ENCODE measurements around the gene ZNF784.
A peak's percentile ranks its signal among the peaks of the same experiment; 100 is the strongest.
"Not testable (repeated sequence)": the region's sequence is repeated elsewhere in the genome, so short reads cannot be mapped to it uniquely, and the experiment has no call there.

Gene ZNF784

DNA sequence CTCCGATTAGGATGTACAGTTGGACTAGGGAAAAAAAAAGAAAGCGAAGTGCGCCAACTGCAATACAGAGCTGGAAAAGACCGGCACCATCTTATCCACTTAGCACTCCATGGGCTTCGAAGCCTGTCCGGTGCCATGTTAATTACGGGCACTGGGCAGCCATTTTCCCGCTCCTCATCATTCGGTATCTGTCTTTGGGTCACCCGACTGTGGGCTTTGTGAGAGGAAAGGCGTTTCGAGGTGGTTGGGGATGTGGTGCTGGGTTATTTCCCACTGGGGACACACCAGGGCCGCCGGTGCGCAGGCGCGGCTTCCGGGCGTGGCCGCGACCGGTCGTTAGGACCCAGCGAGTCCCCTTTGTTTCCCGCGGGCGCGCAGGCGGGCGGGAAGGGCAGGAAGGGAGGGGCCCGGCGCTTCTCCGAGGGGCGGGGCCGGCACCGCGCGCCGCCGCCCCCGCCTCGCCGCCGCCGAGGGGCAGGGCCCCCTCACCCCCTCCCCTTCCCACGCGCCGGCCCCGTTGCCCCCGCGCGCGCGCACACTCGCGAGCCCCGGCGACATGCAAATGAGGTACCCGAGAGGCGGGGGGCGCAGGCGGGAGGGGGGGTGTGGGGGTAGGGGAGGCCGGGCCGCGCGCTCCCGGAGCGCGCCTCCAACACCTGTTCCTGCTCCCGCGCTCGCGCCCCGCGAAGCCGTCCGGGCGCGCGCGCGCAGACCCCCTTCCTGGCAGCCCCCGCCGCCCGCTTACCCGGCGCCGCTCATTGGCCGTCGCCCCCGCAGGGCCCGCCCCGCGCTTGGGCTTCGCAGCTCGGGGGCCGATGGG is 24.3 kb downstream of the ZNF784 start, which contains the start of gene ZNF524:
ZNF524 (plus strand) TSS at position 447 of the 820 bp plus-strand sequence. CDS start 1,825 bp downstream, outside the sequence.
- DNase-seq: peak; percentile 82 to 84

DNA sequence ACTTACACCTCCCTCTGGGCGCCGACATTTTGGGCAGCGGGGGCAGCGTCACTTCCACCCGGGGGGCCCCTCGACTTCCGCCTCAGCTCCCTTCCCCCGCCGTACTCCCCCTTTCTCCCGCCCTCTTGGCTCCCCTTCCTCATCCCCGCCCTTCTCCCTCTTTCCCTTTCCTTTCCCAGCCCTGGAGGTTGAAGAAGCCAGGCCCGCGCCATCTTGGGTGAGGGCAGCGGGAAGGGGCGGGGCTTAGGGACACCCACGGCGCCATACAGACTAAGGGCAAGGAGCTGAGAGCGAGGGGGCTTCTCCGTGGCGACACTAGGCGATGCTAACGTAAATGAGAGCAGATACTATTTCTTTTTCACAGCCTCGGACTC is 24.9 kb downstream of the ZNF784 start, which contains the start of gene FIZ1:
FIZ1 (minus strand) TSS at position 50 of the 374 bp plus-strand sequence. CDS start 1,652 bp downstream, outside the sequence.
- DNase-seq: peak; percentile 93 to 95

DNA sequence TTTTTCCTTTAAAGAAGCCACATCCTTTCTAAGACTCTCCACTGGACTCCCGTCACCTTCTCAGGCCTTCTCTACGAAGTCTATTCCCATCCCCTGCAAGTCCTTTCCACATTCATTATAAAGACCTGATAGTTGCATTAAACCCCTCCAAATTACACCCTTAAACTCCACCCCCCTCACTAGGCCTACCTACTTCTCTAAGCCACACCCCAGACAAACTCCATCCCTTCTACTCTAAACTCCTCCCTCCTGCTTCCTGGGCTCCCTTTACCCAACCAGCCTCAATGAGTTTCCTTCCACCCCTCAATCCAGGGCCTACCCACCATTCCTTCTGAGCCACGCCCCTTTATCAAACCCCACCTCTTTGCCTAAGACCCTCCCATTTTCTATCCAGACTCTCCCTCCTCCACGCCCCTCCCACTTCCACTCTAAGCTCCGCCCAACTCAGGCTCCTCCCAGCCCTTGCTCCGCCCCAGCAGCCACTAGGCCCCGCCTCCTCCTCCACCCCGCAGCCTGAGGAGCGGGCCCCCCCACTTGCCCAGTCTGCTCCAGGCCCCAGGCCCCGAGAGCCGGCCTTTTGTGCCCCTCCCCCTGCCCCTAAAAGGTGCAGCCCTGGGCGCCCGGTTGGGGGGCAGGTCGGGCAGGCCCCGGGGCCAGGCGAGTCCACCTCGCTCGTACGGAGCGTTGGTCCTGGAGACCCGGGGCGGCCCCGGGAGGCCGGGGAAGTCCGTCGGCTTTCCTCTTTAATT is 25.5 kb downstream of the ZNF784 start:
- DNase-seq: peak; percentile 87 to 89

DNA sequence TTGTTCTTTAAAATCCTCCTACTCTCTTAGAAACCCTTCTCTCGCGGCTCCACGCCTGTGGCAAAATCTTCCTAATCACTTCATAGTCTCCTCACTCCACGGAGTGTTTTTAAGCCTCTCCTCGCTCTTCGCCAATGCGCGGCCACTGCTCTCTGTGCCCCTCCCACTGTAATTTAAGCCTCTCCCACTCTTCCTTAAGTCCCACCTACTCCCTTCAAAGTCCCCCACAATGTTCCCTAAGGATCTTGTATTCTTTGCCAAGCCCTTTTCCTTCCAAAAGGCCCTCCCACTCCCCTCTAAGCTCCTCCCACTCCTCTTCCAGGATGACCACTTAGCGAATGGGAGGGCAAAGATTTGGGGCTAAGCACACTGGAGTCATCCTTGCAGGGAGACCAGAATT is 26.3 kb downstream of the ZNF784 start:
- no peak for DNase-seq

DNA sequence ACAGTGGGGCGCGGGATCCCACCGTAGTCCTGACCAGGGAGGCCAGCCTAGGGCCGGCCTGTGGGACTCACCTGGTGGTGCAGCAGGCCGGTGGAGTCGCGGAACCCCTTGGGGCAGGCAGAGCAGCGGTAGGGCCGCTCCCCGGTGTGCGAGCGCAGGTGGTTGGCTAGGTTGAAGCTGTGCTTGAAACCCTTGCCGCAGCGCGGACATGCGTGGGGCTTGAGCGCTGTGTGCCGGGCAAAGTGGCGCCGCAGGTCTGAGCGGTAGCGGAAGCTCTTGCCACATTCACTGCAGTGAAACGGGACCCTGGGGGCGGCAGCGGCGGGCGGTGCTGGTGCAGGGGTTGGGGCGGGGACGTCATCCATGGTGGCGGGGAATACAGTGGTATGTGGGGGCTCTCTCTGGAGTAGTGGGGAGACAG is 26.9 kb downstream of the ZNF784 start:
- DNase-seq: no peak

DNA sequence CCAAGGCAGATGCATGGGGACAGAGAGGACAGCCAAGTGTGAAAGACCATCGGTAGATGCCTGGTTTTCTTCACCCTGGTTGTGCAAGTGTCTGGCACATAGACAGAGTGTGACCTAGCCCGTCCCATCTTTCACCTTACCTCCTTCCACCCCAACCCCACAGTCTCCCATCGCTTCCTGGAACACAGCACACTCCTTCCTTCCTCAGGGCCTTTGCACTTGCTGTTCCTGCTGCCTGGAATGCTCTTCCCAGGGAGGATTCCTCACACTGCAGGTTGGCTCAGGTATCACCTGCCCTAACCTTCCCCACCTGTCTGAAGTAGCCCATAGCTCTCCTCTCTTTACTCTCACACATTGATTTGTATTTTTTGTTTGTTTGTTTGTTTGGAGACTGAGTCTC is 28.1 kb downstream of the ZNF784 start:
- DNase-seq: no peak

DNA sequence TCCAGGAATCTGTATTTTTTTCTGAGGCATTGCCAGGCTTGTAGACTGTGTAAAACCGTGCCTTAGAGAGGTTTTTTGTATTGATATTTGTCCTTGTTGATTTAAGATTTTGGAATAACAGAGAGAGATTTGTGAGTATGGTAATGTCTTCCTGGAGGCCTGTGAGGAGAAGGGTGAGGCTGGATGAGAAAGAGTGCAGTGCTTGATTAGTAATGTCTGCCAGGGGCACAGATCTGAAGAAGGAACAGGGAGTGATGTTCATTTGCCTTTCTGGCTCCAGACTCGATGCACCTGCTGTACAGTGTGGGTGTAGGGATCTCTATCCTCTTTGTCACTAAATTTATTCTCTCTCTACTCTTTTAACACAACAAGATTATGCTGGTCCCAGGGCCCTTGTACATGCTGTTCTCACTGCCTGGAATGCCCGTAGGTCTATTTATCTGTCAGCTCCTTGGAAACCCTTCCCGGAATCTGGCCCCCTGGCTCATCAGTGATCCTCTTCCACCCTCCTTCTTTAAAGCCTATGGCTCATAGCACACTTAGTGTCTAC is 29.3 kb downstream of the ZNF784 start:
- DNase-seq: no peak

DNA sequence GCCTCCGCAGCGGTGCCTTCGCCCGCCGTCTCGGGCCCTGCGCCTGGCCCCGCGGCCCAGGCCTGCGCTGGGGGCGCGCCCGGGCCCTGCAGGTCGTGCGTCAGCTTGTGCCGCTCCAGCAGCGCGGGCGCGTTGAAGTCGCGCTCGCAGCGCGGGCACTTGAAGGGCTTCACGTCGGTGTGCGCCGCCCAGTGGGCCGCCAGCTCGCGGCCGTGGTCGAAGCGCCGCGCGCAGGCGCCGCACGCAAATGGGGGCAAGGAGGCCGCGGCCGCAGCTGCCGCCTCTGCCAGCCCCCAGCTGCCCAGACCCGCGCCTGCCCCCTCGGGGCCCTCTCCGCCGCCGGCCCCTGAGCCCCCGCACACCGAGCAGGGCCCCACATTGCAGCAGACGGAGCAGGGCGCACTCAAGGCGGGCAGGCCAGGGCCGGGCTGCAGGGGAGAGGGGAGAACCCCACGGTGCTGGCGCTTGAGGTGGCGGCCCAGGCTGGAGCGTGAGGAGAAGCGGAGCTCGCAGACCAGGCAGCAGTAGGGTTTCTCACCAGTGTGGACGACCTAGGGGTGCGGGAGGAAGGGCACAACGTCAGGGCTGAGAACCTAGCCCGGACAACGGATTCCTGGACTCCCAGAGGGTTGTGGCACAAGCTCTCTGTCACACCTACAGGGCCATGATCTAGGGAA is 31.1 kb downstream of the ZNF784 start:
- no peak for DNase-seq

DNA sequence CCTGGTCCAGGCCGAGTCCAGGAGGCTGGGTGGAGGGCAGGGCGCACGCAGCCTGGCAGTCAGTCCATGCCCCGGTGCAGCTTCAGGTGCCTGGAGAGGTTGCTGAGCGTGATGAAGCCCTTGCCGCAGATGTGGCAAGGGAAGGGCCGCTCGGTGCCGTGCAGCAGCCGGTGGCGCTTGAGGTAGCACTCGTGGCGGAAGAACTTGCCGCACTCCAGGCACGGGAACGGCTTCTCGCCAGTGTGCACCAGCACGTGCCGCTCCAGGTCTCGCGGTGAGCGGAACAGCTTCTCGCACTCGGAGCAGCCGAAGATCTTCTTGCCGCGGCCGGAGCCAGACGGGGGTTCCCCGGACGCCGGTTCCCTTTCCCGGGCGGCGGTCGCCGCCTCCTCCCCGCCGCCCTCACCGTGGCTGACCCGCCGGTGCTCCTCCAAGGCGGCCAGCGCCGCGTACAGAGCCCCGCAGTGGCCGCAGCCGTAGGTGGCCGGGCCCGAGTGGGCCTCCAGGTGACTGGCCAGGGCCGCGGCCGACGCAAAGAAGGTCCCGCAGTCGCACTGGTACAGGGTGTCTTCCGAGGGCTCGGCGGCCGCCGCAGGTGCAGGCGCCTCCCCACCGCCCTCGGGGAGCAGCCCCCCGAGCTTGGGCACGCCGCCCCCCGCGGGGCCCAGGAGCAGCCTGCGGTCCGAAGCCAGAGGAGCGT is 31.8 kb downstream of the ZNF784 start:
- DNase-seq: no peak

DNA sequence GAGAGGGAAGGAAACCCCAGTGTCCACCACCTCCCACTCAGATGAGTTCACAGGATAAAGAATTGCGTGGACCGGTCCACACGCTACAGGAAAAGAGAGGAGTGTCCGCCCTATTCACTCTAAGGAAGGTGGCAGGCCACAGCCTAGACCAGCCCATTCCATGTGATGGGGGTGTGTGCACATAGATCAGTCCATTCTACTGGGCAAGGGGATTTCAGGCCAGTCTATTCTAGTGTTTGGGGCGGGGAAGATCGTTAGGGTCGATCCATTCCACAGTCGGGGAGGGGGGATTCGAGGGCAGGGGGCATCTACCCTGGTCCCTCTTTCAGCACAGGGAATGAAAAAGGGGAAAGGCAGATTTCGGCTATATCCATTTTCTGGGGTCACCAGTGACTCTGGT is 32.8 kb downstream of the ZNF784 start:
- no peak for DNase-seq

DNA sequence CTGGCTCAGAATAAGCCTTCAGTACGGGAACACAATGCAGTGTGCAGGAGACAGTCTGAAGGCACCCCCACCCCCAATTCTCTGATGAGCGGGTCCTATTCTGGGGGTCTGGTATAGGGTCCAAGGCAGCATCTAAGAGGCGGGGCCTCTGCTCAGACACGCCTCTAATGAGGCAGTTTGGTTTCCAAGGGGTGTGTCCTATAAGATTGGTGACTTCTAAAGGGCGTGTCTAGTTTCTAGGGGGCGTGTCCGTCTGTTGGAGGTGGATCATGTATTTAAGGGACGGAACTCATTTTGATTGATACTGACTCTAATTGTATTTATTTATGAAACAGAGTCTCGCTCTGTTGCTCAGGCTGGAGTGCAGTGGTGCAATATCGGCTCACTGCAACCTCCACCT is 33.7 kb downstream of the ZNF784 start:
- no peak for DNase-seq

DNA sequence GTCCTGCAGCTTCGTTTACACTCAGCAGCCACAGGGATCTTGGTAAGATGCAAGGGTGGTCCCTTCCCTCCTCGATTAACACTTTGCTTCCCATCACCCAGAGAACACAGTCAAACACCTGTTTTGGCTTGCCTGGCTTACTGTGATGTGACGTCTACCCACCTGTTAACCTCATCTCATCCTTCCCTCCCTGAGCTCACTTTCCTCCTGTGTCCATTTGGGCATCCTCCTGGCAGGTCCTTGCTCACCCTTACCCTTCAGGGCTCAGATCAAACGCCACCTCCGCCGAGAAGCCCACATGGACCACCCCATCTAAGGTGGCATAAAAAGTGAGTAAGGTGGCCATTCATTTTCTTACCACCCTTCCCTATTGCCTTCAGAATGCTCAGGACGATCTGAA is 34.3 kb downstream of the ZNF784 start:
- no peak for DNase-seq

DNA sequence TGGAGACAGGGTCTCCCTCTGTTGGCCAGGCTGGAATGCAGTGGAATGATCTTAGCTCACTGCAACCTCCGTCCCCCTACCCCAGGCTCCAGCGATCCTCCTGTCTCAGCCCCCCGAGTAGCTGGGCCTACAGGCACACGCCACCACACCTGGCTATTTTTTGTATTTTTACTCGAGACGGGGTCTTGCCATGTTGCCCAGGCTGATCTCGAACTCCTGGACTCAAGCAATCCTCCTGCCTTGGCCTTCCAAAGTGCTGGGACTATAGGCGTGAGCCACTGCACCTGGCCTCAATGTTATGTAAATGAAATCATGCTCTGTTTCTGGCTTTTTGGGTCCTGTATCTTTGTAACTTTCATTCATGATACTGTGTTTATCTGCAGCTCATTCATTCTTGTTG is 35.6 kb downstream of the ZNF784 start:
- no peak for DNase-seq

DNA sequence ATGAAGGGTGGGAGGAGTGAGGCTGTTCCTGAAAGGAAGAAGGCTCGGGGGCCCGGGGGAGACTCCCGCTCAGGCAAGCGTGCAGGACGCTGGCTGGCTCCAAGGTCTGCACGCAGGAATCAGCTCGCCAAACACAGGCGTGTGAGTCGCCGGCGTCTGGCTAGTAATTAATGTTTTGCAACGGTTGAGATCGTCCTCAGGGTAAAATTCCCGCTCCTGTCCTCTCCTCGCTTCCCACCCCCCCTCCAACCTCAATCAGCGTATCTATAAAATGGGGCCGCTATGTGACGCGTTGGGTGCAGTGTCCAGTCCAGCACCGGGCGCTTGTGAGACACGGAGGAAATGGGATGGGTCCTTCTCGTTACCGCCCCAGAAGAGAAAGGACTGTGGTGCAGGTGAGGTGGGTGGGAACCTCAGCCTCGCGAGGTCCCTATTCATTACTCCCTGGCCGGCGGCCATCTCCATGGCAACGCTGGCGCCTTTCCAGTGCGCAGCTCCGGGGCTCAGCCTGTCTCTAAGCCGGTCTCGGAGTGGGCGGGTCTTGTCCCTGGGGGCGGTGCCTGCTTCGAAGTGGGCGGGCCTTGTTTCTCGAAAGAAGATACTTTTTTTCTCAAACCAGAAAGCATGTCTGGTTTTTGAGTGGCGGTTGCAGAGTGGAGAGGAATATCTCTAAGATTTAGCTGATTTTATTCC is 37.2 kb downstream of the ZNF784 start:
- DNase-seq: peak; percentile 89 to 90

DNA sequence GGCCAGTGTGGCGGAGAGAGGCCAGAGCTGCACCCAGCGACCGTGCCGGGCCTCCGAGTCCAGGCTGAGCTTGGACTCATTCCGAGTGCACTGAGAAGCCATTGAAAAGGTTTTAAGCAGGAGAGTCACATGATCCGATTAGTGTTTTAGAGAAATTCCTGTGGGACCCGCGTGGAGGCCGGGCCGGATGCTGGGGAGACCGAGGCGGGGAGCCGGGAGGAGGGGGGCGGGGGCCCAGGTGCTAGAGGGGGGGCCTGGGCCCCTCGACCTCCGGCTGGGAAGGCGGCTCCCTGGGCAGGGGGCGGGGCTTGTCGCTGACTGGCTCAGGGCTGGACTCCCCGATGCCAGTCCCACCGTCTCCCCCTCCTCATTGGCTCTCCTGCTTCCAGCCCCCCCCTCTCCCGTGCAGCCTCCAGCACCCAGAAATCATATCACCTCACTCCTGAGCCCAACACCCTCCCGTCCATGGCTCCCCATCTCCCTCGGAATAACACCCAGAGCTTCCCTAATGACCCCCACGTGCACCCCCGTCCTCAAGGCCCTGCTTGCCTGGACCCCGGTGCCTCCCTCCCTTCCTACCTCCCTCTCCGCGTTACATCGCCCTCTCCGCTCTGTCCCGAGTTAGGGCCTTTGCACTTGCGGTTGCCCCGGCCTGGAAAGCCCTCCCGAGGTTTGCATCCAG is 38.6 kb downstream of the ZNF784 start:
- peak; percentile 46 to 62 for DNase-seq

DNA sequence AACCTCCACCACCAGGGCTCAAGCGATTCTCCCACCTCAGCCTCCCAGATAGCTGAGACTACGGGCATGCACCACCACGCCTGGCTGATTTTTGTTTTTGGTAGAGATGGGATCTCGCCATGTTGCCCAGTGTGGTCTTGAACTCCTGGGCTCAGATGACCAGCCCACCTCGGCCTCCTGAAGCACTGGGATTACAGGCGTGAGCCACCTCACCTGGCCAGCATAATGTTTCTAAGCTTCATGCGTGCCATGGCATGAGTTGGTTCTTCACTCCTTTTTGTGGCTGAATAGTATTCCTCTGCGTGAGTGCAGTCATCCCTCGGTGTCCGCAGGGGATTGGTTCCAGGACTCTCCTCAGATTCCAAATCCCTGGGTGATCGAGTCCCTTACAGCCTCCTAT is 39.5 kb downstream of the ZNF784 start:
- no peak for DNase-seq

DNA sequence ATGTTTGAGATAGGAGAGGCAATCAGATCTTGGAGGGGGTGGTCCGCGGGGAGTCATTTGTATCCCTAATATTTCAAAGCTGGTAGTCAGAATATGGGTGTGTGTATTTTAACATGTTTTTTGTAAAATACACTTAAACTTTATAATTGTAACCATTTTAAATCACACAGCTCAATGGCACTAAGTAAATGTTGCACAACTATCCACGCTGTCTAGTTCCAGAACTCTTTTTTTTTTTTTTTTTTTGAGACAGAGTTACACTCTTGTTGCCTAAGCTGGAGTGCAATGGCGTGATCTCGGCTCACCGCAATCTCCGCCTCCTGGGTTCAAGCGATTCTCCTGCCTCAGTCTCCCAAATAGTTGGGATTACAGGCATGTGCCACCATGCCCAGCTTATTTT is 40.5 kb downstream of the ZNF784 start:
- not testable (repeated sequence) for DNase-seq

DNA sequence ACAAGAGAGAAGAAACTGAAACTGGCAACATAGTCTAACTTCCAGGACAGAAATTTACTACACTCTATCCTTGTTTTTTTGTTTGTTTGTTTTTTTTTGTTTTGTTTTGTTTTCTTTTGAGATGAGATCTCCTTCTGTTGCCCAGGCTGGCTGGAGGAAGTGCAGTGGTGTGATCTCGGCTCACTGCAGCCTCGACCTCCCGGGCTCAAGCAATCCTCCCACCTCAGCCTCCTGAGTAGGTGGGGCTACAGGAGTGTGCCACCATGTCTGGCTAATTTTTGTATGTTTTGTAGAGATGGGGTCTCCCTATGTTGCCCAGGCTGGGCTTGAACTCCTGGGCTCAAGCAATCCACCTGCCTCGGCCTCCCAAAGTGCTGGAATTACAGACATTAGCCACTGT is 42.1 kb downstream of the ZNF784 start:
- not testable (repeated sequence) for DNase-seq

DNA sequence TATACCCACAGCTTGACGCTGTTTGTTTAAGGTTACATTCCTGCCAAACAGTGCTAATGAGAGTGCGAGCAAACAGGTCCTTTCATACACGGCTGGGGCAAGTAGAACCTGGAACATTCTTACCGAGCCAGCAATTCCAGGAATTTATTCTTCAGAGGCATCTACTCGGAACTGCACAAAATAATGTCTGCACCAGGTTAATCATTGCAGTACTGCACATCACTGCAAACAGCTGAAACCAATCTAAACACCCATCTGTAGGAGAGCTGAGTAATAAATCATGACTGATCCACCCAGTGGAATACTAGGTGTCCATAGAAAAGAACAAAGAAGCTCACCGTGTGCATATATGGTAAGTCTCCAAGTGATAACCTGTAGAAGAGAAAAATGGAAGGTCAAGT is 42.5 kb downstream of the ZNF784 start:
- no peak for DNase-seq

DNA sequence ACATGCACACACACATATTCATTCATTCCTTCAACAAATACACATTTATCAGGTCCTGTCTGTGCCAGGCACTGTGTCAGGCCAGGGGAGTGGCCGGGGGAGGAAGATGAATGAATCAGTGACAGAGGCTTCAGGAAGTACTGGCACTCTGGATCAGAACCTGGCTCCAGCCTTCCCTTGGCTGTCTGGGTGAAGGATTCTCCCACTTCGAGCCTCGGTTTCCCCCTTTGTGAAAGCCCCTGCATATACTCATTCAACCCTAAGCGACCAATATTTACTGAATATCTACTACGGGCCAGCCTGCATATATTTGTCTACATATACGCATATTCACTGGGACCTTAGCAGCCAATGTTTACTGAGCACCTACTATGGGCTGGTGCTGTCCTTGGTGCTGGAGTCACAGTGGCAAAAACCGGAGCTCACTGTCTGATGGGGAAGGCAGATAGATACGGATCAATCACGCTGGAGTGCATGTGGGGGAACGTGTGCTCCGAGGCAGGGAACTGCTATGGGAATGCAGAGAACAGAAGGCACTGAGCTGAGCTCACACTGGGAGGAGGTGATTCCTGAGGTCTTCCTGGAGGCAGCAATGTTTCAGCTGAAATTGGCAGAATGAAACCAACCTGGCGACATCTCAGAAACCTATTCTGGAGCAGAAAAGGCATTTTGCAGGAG is 43.1 kb downstream of the ZNF784 start:
- DNase-seq: no peak
